Mesenchymal stem cell (in vitro differentiated cells and primary cell): Measurements from ENCODE around the gene MDH1.
A peak's percentile ranks its signal among the peaks of the same experiment; 100 is the strongest.
"Not testable (repeated sequence)": the region's sequence is repeated elsewhere in the genome, so short reads cannot be mapped to it uniquely, and the experiment has no call there.

Experiments used
- DNase-seq: peaks from one replicate; pipeline ENCODE4 v3.0.0-alpha.2; 2013
- H2AFZ ChIP-seq: one replicate; pipeline ENCODE4 v1.6.1; 2013; ENCODE audit warnings: low read depth, mild to moderate bottlenecking, control low read depth, inconsistent platforms, low read length, moderate library complexity
- H2AK5ac ChIP-seq: 2 replicates; pipeline ENCODE4 v1.6.1; 2013; ENCODE audit warnings: low read length, moderate library complexity, mild to moderate bottlenecking, inconsistent platforms; ENCODE audit not compliant: severe bottlenecking
- H2BK120ac ChIP-seq: one replicate; pipeline ENCODE4 v1.6.1; 2013; ENCODE audit warnings: low read depth, mild to moderate bottlenecking, inconsistent platforms, low read length, moderate library complexity
- H2BK12ac ChIP-seq, 2 experiments: one replicate each; pipeline ENCODE4 v1.6.1; 2013; ENCODE audit warnings: inconsistent platforms in 2 of 2, low read length in 2 of 2, mild to moderate bottlenecking in 2 of 2, moderate library complexity in 2 of 2, control low read depth in 1 of 2
- H2BK15ac ChIP-seq: one replicate; pipeline ENCODE4 v1.6.1; 2013; ENCODE audit warnings: mild to moderate bottlenecking, low read depth, inconsistent platforms; ENCODE audit not compliant: poor library complexity, severe bottlenecking
- H2BK5ac ChIP-seq: 2 replicates; pipeline ENCODE4 v1.6.1; 2013; ENCODE audit warnings: low read depth, mild to moderate bottlenecking, low read length, control low read depth, inconsistent platforms; ENCODE audit not compliant: poor library complexity, severe bottlenecking
- H3K14ac ChIP-seq, 2 experiments: one replicate each; pipeline ENCODE4 v1.6.1; 2013; ENCODE audit warnings: inconsistent platforms in 2 of 2, low read length in 2 of 2, control low read depth in 1 of 2, mild to moderate bottlenecking in 1 of 2, moderate library complexity in 1 of 2
- H3K18ac ChIP-seq, 2 experiments: one replicate each; pipeline ENCODE4 v1.6.1; 2013; ENCODE audit warnings: inconsistent platforms in 2 of 2, low read length in 2 of 2, control low read depth in 1 of 2, low read depth in 1 of 2, mild to moderate bottlenecking in 1 of 2
- H3K23ac ChIP-seq, 2 experiments: one replicate each; pipeline ENCODE4 v1.6.1; 2013; ENCODE audit warnings: inconsistent platforms in 2 of 2, low read length in 2 of 2, mild to moderate bottlenecking in 2 of 2, moderate library complexity in 2 of 2, control low read depth in 1 of 2
- H3K27ac ChIP-seq: 2 replicates; pipeline ENCODE4 v1.5.1; 2013; ENCODE audit warnings: mild to moderate bottlenecking, moderate library complexity, low read length, control low read depth, inconsistent platforms; ENCODE audit not compliant: poor library complexity, severe bottlenecking
- H3K27me3 ChIP-seq, 2 experiments: 2 replicates each; pipeline versions ENCODE4 v1.6.1 to v1.7.0; 2013; ENCODE audit warnings: low read length in 2 of 2, mild to moderate bottlenecking in 2 of 2, moderate library complexity in 2 of 2, control low read depth in 1 of 2, inconsistent platforms in 1 of 2; ENCODE audit not compliant: control insufficient read depth in 1 of 2, insufficient read depth in 1 of 2
- H3K36me3 ChIP-seq, 2 experiments: 2 replicates each; pipeline versions ENCODE4 v1.6.1 to v1.7.0; 2013; ENCODE audit warnings: low read length in 2 of 2, control low read depth in 1 of 2, inconsistent platforms in 1 of 2, low read depth in 1 of 2, mild to moderate bottlenecking in 1 of 2; ENCODE audit not compliant: insufficient read depth in 2 of 2, control insufficient read depth in 1 of 2
- H3K4ac ChIP-seq, 2 experiments: one replicate each; pipeline ENCODE4 v1.6.1; 2013; ENCODE audit warnings: inconsistent platforms in 2 of 2, low read length in 2 of 2, mild to moderate bottlenecking in 2 of 2, moderate library complexity in 2 of 2, control low read depth in 1 of 2, low read depth in 1 of 2
- H3K4me1 ChIP-seq: 2 replicates; pipeline ENCODE4 v1.6.1; 2013; ENCODE audit warnings: low read depth, low read length, control low read depth; ENCODE audit not compliant: control insufficient read depth, insufficient read depth
- H3K4me2 ChIP-seq: 2 replicates; pipeline ENCODE4 v1.6.1; 2013; ENCODE audit warnings: low read length, mild to moderate bottlenecking, inconsistent platforms; ENCODE audit not compliant: poor library complexity, severe bottlenecking
- H3K4me3 ChIP-seq, 2 experiments: 2 replicates each; pipeline versions ENCODE4 v1.5.1 to v1.7.0; 2013; ENCODE audit warnings: low read length in 2 of 2, mild to moderate bottlenecking in 2 of 2, control low read depth in 1 of 2, low read depth in 1 of 2; ENCODE audit not compliant: insufficient read depth in 1 of 2
- H3K79me1 ChIP-seq: replicated peaks from 2 replicates; pipeline ENCODE4 v1.6.1; 2013; ENCODE audit warnings: mild to moderate bottlenecking, control low read depth, low read length, inconsistent platforms; ENCODE audit not compliant: poor library complexity, severe bottlenecking
- H3K9ac ChIP-seq: 2 replicates; pipeline ENCODE4 v1.7.0; 2013; ENCODE audit warnings: mild to moderate bottlenecking, low read length, moderate library complexity
- H3K9me3 ChIP-seq: 2 replicates; pipeline ENCODE4 v1.7.0; 2013; ENCODE audit warnings: mild to moderate bottlenecking, low read length; ENCODE audit not compliant: control insufficient read depth
- H4K8ac ChIP-seq: one replicate; pipeline ENCODE4 v1.6.1; 2013; ENCODE audit warnings: inconsistent platforms, mild to moderate bottlenecking, low read length, moderate library complexity
- H4K91ac ChIP-seq: one replicate; pipeline ENCODE4 v1.6.1; 2013; ENCODE audit warnings: mild to moderate bottlenecking, low read length, inconsistent platforms
- WGBS: methylation state at CpG from one replicate; pipeline ENCODE4 v1.1.7; 2013; ENCODE audit warnings: mixed read lengths; 5-methylcytosine and 5-hydroxymethylcytosine counted together

Gene MDH1

DNA sequence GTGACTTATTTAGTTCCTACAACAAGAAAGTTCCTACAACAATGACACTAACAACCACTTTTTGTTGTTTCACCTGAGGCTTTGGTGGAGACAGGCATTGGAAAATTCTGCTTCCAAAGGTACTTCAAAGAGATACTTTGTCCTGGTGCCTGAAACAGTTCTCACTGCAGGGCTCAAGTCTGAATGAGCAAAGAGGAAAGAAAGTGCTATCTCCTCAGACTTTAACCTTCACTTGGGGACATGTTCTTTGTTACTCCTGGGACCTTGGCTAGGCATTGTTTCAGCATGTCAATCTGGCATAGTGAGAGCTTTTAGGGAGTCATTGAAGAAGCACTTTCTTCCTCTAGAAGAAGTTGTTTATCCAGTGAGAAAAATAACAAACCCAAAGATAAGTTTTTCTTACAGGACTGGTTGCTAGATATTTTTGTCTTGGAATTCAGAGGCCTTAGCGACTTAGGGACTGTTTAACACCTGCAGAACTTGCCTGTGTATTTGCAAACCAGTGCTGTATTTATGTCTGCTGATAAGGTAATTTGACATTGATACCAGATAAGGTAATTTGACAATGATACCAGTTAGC is 12.2 kb downstream of the MDH1 start:
- Histone ChIP-seq H3K27ac (no peak overlapping the region), H3K9ac (no peak overlapping the region), H3K9me3 (no peaks in the 10 kb centered on the region), H2BK15ac (no peak overlapping the region), H3K18ac (no peak overlapping the region), H2BK12ac (no peak overlapping the region), H3K4me1 (no peaks in the 10 kb centered on the region), H4K91ac (no peak overlapping the region), H3K14ac (no peak overlapping the region), H4K8ac (no peak overlapping the region), H3K36me3 (peaks cover 11 to 92% of the 10 kb centered on the region in 2 experiments), H2AFZ (no peak overlapping the region), H2AK5ac (no peak overlapping the region), H3K79me1 (peaks cover 12% of the 10 kb centered on the region), H2BK5ac (no peak overlapping the region), H3K4me3 (no peak overlapping the region), H3K4me2 (no peak overlapping the region), H3K27me3 (no peaks in the 10 kb centered on the region), H3K4ac (no peak overlapping the region), H2BK120ac (no peak overlapping the region), H3K23ac (no peak overlapping the region)
- 86% methylated on average over 1 of the region's 1 CpG for WGBS
- DNase-seq = no peak

GRCh38 chr2:63604666-63605065 is 15.9 kb downstream of the MDH1 start:
- peaks cover 19 to 75% of the 10 kb centered on the region in 2 experiments for H3K36me3 ChIP-seq
- H2BK120ac ChIP-seq = no peak overlapping the region
- no peak overlapping the region for H2AFZ ChIP-seq
- no peak overlapping the region for H4K8ac ChIP-seq
- no peak overlapping the region for H3K27ac ChIP-seq
- no peak overlapping the region for H2AK5ac ChIP-seq
- no peaks in the 10 kb centered on the region for H3K27me3 ChIP-seq
- H3K79me1 ChIP-seq = peaks cover 6% of the 10 kb centered on the region
- no peak overlapping the region for H3K4me2 ChIP-seq
- no peak overlapping the region for H2BK5ac ChIP-seq
- H3K9me3 ChIP-seq = no peaks in the 10 kb centered on the region
- H3K14ac ChIP-seq = no peak overlapping the region
- DNase-seq = no peak
- no peak overlapping the region for H3K9ac ChIP-seq
- H3K4me1 ChIP-seq = no peaks in the 10 kb centered on the region
- H4K91ac ChIP-seq = no peak overlapping the region
- no peak overlapping the region for H2BK12ac ChIP-seq
- H3K18ac ChIP-seq = no peak overlapping the region
- H3K23ac ChIP-seq = no peak overlapping the region
- H3K4ac ChIP-seq = no peak overlapping the region
- no peak overlapping the region for H2BK15ac ChIP-seq
- 94% methylated on average over 4 of the region's 4 CpGs for WGBS
- no peak overlapping the region for H3K4me3 ChIP-seq

GRCh38 chr2:63608865-63609264 is 20.1 kb downstream of the MDH1 start:
- not testable (repeated sequence) for H3K79me1 ChIP-seq, H3K4ac ChIP-seq, H3K18ac ChIP-seq, H2AFZ ChIP-seq, H4K91ac ChIP-seq, H3K23ac ChIP-seq, H3K4me1 ChIP-seq, H4K8ac ChIP-seq, DNase-seq, H2BK5ac ChIP-seq, H3K9me3 ChIP-seq, H3K27me3 ChIP-seq, H3K14ac ChIP-seq, H3K27ac ChIP-seq, H2BK15ac ChIP-seq, H2AK5ac ChIP-seq, H2BK12ac ChIP-seq, H2BK120ac ChIP-seq, H3K4me3 ChIP-seq, H3K4me2 ChIP-seq
- H3K36me3 ChIP-seq = peaks cover 13 to 36% of the 10 kb centered on the region in 2 experiments
- peak overlapping the region; percentile 0 for H3K9ac ChIP-seq
- 81% methylated on average over 7 of the region's 8 CpGs for WGBS

- no peak overlapping the region for H2BK5ac ChIP-seq
- H3K14ac ChIP-seq = no peak overlapping the region
- no peak overlapping the region for H3K23ac ChIP-seq
- H3K4me3 ChIP-seq = no peak overlapping the region
- no peaks in the 10 kb centered on the region for H3K9me3 ChIP-seq
- H3K36me3 ChIP-seq = peaks cover 9 to 19% of the 10 kb centered on the region in 2 experiments
- H2BK15ac ChIP-seq = no peak overlapping the region
- WGBS = 87% methylated on average over 4 of the region's 4 CpGs
- no peak overlapping the region for H3K4me2 ChIP-seq
- H4K8ac ChIP-seq = no peak overlapping the region
- no peak overlapping the region for H2AFZ ChIP-seq
- H2BK120ac ChIP-seq = no peak overlapping the region
- H3K18ac ChIP-seq = no peak overlapping the region
- no peak overlapping the region for H2AK5ac ChIP-seq
- DNase-seq = no peak
- no peaks in the 10 kb centered on the region for H3K27me3 ChIP-seq
- peaks cover 6% of the 10 kb centered on the region for H3K4me1 ChIP-seq
- H2BK12ac ChIP-seq = no peak overlapping the region
- no peak overlapping the region for H3K27ac ChIP-seq
- H3K4ac ChIP-seq = no peak overlapping the region
- H3K9ac ChIP-seq = no peak overlapping the region
- H3K79me1 ChIP-seq = no peaks in the 10 kb centered on the region
- H4K91ac ChIP-seq = no peak overlapping the region
Observed at GRCh38 chr2:63610525-63610924, 21.8 kb downstream of the MDH1 start.
